Right renal cortex interstitium (tissue), 3 donors: Measurements from ENCODE around the gene FAM53B. TPM values are rescaled to one million over a fixed set of nuclear protein-coding genes. Genes with fewer than 3 reads are reported as not detected.
"Not testable (repeated sequence)": the region's sequence is repeated elsewhere in the genome, so short reads cannot be mapped to it uniquely, and the experiment has no call there.

Source experiments
- DNase-seq, 3 donors: peaks; one replicate each; pipeline ENCODE4 v3.0.0-alpha.2; 2013; ENCODE audit warnings: low read depth in 3 of 3, low spot score in 2 of 3
- polyA plus RNA-seq, 3 donors: library from polyadenylated mRNA; unstranded; fragments of 120-200 nt; gene quantifications; one replicate each; pipeline ENCODE4 v1.2.1, GENCODE V29; 2013; ENCODE audit not compliant: insufficient read length in 3 of 3

Gene FAM53B
- polyA plus RNA-seq, 3 donors = 22.3 to 24.3 (median 23.6) TPM

DNA sequence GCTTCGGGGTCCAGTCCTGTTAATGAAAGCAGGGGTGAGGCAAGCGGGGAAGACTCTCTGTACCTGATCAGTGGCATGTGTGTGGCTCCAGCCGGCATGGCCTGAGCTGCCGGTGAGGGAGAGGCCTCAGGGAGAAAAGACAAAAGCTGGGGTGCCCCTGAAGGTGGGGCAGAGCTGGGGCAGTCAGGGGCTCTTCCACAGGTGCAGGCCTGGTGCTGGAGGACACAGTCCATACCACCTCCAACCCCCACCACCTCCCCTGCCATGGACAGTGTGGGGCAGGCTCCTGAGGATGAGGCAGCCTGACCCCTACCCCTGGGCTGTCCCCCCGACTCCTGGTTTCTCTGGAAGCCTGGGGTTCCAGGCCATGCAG lies 153.1 kb downstream of the FAM53B start:
- DNase-seq = no peak

GRCh38 chr10:124590216-124591122 lies 153.7 kb downstream of the FAM53B start:
- DNase-seq = no peak

GRCh38 chr10:124589491-124590041 lies 154.6 kb downstream of the FAM53B start:
- no peak for DNase-seq

DNA sequence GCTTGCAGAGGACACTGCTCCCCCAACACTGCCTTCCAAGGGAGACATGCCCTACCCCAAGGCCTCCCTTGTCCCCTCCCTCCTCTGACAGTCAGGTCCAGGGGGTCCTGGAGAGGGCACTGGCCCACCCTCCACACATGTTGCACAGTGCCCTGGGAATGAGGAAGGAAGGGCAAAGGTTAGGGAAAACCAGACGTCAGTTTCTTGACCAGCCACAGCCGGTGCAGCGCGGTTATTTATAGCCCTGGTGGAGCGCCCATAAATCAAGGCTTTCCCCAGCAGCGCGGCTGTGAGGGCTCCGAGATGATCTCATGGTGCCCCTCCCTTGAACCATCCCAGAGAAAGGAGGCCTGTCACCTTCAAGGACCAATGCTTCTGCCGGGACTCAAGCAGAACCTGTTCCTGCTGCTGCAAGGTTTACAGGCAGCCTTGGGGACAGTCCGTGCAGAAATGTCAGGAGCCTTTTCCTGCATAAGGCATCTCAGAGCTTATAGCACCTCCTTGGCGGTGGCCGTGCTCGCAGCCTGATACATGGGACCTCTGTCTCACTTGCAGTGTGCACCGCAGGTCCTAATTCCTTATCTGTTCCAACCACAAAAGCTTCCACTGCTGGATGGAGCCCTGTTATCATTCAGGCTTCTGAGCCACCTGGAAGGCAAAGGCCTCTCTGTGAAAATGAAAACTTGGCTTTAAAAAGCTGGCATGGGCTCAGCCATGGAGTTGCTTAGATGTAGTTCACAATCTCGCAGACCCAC lies 155.3 kb downstream of the FAM53B start:
- DNase-seq = peak; percentile 70 to 77 (median 73)

- DNase-seq = not testable (repeated sequence)
Observed at GRCh38 chr10:124588341-124588735, 155.8 kb downstream of the FAM53B start.

- DNase-seq = no peak
Observed at GRCh38 chr10:124587811-124588211, 156.4 kb downstream of the FAM53B start.

GRCh38 chr10:124586142-124586541 lies 158.0 kb downstream of the FAM53B start:
- DNase-seq = no peak

DNA sequence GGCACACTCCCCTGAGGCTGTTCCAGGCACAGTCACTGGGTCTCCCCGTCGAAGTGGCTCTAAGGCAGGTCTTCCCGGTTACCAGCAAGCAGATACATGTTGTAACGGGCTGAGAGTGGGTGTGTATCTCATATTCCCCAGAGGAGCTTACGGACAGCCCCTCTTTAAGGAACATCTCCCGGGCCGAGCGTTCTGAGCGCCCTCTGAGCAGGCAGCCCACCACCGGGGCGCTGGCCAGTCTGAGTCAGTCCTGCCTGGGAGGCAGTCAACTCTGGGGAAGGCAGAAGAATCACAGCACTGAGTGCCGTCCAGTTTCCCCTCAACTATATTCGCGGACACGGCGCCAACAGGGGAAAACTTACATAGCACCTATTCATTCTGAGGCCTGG lies 165.2 kb downstream of the FAM53B start:
- no peak for DNase-seq

DNA sequence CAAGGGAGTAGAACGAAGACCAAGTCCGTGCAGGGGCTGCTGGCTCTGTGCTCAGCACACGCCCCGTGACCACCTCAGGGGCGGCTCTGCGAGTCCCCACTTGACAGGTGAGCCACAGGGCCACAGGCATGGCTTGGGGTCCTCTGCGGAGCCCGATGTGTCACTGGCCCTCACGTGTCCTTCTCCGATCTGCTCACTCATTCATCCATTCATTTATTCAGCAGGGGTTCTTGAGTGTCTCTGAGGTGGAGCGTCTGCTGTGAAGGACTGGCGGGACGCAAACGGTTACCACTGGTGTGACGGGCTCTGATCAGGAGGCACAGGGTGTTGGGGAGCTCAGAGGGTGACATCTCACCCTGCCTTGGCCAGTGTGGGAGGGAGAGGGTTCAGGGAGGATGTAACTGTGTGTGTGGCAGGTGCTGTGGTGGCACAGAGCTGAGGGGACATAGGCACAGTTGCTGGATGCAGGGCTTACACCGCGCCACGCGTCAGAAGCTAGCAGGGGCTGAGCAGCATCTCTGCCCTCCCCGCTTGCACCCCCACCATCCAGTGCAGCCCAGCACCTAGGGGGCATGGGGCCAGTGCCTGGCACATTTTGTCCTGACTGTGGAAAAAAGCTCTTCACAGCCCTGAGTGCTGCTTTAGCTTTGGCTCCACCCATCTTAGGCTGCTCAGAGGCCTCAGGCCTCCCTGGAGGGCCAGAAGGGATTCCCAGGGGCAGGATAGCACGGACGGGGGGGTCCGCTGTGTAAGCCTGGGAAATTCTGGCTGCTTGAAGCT lies 165.8 kb downstream of the FAM53B start:
- no peak for DNase-seq

DNA sequence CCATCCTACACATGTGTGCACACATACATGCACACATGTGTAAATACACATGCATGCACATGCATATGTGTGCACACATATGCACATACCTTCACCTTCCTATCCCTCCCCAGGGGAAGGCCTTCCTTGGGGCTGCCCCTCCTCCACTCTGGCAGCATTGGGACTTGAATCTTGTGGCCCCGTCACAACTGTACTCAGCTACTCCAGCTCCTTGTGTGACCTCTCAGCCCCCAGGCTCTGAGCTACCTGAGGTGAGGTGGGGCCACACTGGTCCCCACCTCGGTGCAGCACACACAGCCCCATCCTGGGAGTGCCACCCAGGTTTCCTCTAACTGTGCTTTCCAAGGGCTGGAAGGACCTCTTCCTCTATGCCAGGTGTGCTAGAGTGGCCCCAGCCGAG lies 166.5 kb downstream of the FAM53B start:
- DNase-seq = no peak

DNA sequence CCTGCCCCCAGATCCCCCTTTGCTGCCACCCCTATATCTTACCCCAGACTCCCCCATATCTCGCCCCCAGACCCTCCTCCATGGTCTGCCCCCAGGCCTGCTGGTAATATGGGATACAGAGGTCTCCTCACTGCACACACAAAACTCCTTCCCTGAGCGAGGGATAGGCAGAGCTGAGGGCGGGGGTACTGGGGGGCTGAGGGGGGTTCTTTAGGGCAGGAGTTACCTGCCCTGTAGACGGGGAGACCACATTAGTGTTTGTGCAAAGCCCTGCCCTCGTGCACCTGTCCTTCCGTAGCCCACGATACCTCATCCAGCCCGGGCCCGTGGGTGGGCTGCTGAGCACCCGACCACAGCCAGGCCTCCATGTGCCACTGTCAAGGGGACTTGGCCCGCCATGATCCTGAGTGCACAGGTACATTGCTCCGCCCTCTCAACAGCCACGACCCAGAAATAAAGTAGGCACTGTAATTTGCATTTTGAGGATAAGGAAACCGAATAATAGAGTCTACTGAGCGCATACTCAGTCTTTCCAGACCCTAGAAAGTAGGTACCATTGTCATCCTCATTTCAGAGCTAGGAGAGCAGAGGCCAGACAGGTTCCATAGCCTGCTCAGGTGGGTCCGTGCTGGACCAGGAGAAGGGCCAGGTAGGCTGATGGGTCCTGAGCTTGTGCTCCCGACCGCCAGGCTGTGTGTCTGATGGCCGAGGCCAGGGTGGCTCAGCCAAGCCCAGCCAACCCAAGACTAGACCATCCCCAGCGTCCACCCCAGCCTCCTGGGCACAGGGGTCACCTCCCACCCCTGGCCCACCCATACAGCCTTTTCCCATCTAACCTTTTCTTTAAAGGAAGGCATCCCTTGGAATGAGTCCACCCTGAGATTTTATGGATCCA lies 167.4 kb downstream of the FAM53B start:
- no peak for DNase-seq

- DNase-seq = no peak
Observed at GRCh38 chr10:124575107-124576035, 168.8 kb downstream of the FAM53B start.

DNA sequence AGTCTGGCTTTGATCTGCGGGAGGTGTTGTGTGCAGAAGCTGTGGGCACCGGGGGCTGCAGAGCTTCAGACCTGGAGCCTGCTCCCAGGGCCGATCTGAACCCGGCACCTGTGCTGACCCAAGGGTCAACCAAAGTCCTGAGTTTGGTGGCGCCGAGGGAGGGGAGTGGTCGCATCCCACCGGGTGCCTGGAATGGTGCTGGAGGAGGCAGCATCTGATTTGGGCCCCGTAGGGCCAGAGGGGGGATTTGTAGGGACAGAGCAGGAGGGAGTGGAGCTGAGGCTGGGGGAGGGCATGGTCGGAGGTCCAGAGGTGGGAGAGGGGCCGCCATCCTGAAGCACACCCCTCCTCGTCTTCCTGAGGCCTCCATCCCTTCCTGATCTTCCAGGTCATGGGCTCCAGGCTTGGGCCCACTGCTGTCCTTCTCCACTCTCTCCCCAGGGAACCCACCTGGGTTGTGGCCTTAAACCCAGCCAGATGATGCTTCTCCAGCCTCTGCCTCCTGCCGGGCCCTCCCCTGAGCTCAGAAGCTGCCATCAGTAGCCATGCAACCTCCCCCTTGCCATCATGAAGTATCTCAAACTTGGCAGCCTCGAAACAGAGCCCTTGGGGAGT lies 169.6 kb downstream of the FAM53B start:
- no peak for DNase-seq

DNA sequence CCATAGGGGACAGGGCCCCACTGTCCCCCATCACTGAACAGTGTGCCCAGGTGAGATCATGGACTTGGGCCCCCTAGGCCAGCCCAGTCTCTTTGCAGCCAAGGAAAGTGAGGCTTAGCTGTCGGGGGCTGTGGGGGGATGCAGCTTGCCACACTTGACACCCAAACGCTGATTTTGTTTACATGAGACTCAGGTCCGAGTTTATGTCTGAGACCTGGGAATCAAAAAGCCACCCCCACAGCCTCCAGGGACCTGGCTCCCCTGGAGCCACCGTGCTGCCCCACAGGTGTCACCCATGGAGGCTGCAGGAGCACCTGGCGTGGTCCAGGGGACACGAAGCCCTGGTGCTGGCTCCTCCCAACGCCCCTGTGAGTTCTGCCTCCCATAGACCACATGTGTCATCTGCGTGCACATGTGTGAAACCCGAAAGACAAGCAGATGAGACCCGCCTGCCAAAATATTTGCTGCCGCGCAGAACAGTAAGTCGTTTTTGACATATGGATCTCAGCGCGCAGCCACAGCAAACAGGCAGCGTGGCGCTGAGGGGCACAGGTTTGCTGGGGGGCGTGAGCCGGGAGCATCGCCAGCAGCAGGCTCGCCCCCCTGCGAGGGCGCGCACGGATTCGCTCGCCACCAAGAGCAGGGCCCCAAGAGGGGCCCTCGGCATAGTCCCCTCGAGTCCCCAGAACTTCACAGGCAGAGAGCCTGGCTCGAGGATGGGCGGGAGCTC lies 170.3 kb downstream of the FAM53B start:
- no peak for DNase-seq

- no peak for DNase-seq
Observed at GRCh38 chr10:124572751-124573150, 171.4 kb downstream of the FAM53B start.

DNA sequence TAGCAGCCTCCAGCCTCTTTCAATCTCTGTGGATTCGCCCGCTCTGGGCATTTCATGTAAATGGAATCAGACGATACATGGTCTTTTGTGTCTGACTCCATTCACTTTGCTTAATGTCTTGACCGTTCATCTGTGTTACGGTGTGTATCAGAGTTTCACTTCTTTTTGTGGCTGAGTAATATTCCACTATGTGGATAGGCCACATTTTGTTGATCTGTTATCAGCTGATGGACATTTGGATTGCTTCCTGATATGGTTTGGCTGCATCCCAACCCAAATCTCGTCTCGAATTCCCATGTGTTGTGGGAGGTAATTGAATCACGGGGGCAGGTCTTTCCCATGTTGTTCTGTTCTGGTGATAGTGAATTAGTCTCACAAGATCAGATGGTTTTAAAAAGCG lies 173.5 kb downstream of the FAM53B start:
- no peak for DNase-seq

DNA sequence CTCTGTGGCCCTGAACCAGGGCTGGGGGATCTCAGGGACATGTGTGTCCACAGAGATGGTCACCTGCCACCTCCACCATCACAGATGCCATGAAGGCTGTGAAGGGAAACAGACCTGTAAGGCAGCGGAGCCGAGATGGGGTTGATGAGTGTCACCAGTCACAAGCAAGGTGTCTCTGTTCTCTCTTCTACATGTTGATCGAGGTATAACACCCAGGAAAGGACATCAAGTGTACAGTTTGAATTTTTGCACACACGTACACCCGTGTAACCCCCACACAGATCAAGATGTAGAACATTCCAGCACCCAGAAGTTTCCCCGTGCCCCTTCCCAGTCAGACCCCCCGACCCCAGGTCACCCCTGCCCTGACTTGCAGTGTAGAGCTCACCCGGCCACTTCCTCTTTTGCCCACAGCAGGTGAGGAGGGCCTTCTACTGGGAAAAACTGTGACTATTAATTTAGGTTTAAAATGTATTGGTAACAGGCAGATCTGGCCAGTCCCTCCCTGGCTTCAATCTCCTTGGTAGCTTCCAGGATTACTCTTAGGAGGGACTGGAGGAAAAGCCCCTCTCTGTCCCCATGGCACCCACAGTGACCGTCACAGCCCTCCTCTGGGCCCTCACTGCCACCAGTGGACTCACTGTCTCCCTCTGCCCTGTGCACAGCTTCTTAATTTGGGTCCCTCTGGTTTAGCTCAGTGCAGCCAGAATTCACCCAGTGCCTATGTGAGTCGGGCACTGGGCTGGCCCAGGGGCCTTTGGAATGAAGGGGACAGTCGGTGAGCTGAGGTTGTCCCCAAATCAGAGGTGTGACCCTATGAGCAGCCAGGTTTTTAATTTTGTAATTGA lies 174.3 kb downstream of the FAM53B start:
- DNase-seq = no peak
